PC-9 (cell line): ENCODE measurements around the gene HOXA4. TPM values are rescaled to one million over a fixed set of nuclear protein-coding genes. Genes with fewer than 3 reads are reported as not detected.

ENCODE experiments used
- BruUV-seq: library from RNA; stranded (reverse); fragments of 400-500 nt; replicated peaks from 2 replicates; lab custom pipeline; 2021; lab: Mats Ljungman, UMichigan
- CTCF ChIA-PET: fragments of 300-600 bp; sonication (Branson Sonifier 250); formaldehyde crosslinking; loops from one replicate; lab custom pipeline; 2022; ENCODE audit warnings: antibody characterized with exemption; lab: Charles Lee
- POLR2A ChIA-PET: fragments of 300-600 bp; sonication (Branson Sonifier 250); formaldehyde crosslinking; loops from one replicate; lab custom pipeline; 2022; ENCODE audit warnings: antibody characterized with exemption; ENCODE audit not compliant: unreplicated experiment; lab: Charles Lee
- DNase-seq, 2 experiments: peaks; one replicate each; pipeline versions ENCODE4 v3.0.0 to v3.0.0-alpha.2; 2015 to 2022; ENCODE audit warnings: mixed read lengths in 1 of 2
- H2AFZ ChIP-seq: fragments of 200-600 bp; sonication (generic); 2 replicates; pipeline ENCODE4 v1.8.1; 2017; ENCODE audit warnings: antibody characterized with exemption
- H3F3A ChIP-seq: fragments of 200-600 bp; sonication (generic); 2 replicates; pipeline ENCODE4 v1.8.1; 2017; ENCODE audit warnings: antibody characterized with exemption, mild to moderate bottlenecking, low read depth; ENCODE audit not compliant: insufficient read depth
- H3K27ac ChIP-seq: fragments of 200-600 bp; sonication (generic); 2 replicates; pipeline ENCODE4 v1.6.1; 2016; ENCODE audit warnings: mixed run types
- H3K27me3 ChIP-seq: fragments of 200-600 bp; sonication (generic); 2 replicates; pipeline ENCODE4 v1.6.1; 2016; ENCODE audit warnings: low read depth, mixed run types; ENCODE audit not compliant: insufficient read depth
- H3K36me3 ChIP-seq: fragments of 200-600 bp; sonication (generic); 2 replicates; pipeline ENCODE4 v1.6.1; 2016; ENCODE audit warnings: low read depth, mixed run types
- H3K4me1 ChIP-seq: fragments of 200-600 bp; sonication (generic); replicated peaks from 2 replicates; pipeline ENCODE4 v1.6.1; 2016; ENCODE audit warnings: mixed run types; ENCODE audit not compliant: insufficient read depth
- H3K4me2 ChIP-seq: fragments of 200-600 bp; sonication (generic); 2 replicates; pipeline ENCODE4 v1.6.1; 2017; ENCODE audit warnings: mixed run types
- H3K4me3 ChIP-seq: fragments of 200-600 bp; sonication (generic); 2 replicates; pipeline ENCODE4 v1.6.1; 2016; ENCODE audit warnings: mixed run types
- H3K79me2 ChIP-seq: fragments of 200-600 bp; sonication (generic); 2 replicates; pipeline ENCODE4 v1.6.1; 2017; ENCODE audit warnings: low read depth, mixed run types
- H3K9me2 ChIP-seq: fragments of 200-600 bp; sonication (generic); 2 replicates; pipeline ENCODE4 v1.8.1; 2017; ENCODE audit warnings: mild to moderate bottlenecking; ENCODE audit not compliant: insufficient read depth
- H3K9me3 ChIP-seq: fragments of 200-600 bp; sonication (generic); 2 replicates; pipeline ENCODE4 v1.8.1; 2016; ENCODE audit warnings: low read depth; ENCODE audit not compliant: insufficient read depth
- H4K20me1 ChIP-seq: fragments of 200-600 bp; sonication (generic); 2 replicates; pipeline ENCODE4 v1.8.1; 2017; ENCODE audit not compliant: insufficient read depth
- EZH2 ChIP-seq: fragments of 200-600 bp; sonication (generic); IDR thresholded peaks from 2 replicates; pipeline ENCODE4 v1.8.0; 2017; ENCODE audit warnings: antibody characterized with exemption, low read depth
- intact Hi-C: fragments of 100-400 bp; cut with micrococcal nuclease; formaldehyde crosslinking; loops from one replicate; pipeline ENCODE4 v1.10.0; 2022; ENCODE audit not compliant: unreplicated experiment
- total RNA-seq: library from RNA; stranded (reverse); gene quantifications from 2 replicates; pipeline ENCODE4 v1.2.3, GENCODE V29; 2021
- TF ChIP-seq, protein P1 (sequence below): fragments of 200-600 bp; sonication (generic); conservative IDR thresholded peaks from 2 replicates; pipeline ENCODE4 v1.6.1; 2017; ENCODE audit warnings: mixed run types, antibody characterized with exemption, mild to moderate bottlenecking, moderate library complexity

The HOXA4 gene
- total RNA-seq, 1 experiment from 2014 or later = not detected

DNA sequence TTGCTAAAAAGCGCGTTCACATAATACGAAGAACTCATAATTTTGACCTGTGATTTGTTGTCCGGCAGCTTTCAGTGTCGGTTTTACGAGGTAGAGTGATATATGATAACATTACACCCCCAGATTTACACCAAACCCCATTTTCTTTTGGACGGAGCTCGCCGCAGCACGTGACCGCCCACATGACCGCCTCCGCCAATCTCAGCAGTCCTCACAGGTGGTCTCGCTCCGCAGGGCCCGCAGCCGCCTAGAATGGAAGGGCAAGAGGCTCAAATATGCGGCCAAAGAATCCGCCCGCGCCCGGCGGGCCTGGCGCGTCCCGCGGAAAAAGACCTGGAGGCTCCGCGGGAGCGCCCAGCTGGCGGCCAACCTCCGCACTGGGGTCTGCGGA lies 25.9 kb upstream of the HOXA4 start, which contains the start of gene HOXA7:
Gene HOXA7, minus strand, starts transcription at position 168 of the 391 bp plus-strand sequence. Its CDS starts 130 bp downstream, at position 38.
- DNase-seq = no peak
- no peaks in the 10 kb centered on the region for H3K9me2 ChIP-seq
- TF ChIP-seq EZH2 = no peak
- CTCF ChIA-PET = interaction anchor here (0.6 kb wide), 1 partner anchor 469 kb away, joined by 4 read pairs; no protein-coding TSS in a partner anchor
- BruUV-seq = no TSS peak
- no peaks in the 10 kb centered on the region for H3K36me3 ChIP-seq
- 0 out of 2 replicates have a peak, but pooled peaks cover 3% of the 10 kb centered on the region for H3K4me1 ChIP-seq
- H3F3A ChIP-seq = no peaks in the 10 kb centered on the region
- no peaks in the 10 kb centered on the region for H3K27me3 ChIP-seq
- no peaks in the 10 kb centered on the region for H3K79me2 ChIP-seq
- intact Hi-C loops = no loop called here
- POLR2A ChIA-PET = no interaction called here
- H3K4me3 ChIP-seq = no peak within 1 kb of the TSS
- H3K4me2 ChIP-seq = no peak within 1 kb of the TSS
- H3K9me3 ChIP-seq = no peaks in the 10 kb centered on the region
- no peak within 1 kb of the TSS for H3K27ac ChIP-seq
- H2AFZ ChIP-seq = no peak within 1 kb of the TSS
- H4K20me1 ChIP-seq = no peaks in the 10 kb centered on the region

DNA sequence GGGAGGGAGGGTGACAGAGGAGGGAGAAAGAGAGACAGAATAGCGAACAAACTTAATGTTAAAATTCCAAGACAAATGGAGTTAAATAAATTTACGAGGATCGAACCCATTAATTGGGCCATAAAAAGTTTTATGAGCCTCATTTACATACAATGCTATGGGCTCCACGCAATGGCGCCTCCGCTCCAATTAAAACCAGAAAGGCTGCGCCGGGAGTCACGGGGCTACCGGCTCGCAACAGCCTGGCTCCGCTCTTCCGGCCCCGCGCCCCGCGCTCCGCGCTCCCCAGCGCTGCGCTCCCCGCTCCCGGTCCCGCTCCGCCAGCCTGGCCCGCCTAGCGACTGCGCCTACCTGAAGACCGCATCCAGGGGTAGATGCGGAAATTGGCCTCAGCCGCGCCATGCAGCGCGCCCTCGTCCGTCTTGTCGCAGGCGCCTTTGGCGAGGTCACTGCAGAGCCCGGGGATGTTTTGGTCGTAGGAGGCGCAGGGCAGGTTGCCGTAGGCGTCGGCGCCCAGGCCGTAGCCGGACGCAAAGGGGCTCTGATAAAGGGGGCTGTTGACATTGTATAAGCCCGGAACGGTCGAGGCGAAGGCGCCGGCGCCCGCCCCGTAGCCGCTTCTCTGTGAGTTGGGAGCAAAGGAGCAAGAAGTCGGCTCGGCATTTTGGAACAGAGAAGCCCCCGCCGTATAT lies 25.4 kb upstream of the HOXA4 start:
- POLR2A ChIA-PET = interaction anchor here (0.6 kb wide), 1 partner anchor 520 kb away, joined by 10 read pairs; no protein-coding TSS in a partner anchor
- no peaks in the 10 kb centered on the region for H3K9me3 ChIP-seq
- H3K36me3 ChIP-seq = no peaks in the 10 kb centered on the region
- H3K79me2 ChIP-seq = no peaks in the 10 kb centered on the region
- no peak overlapping the region for H3K4me2 ChIP-seq
- no peak overlapping the region for H2AFZ ChIP-seq
- H3F3A ChIP-seq = no peaks in the 10 kb centered on the region
- 0 out of 2 replicates have a peak, but pooled peaks cover 3% of the 10 kb centered on the region for H3K4me1 ChIP-seq
- TF ChIP-seq, protein P1, sequence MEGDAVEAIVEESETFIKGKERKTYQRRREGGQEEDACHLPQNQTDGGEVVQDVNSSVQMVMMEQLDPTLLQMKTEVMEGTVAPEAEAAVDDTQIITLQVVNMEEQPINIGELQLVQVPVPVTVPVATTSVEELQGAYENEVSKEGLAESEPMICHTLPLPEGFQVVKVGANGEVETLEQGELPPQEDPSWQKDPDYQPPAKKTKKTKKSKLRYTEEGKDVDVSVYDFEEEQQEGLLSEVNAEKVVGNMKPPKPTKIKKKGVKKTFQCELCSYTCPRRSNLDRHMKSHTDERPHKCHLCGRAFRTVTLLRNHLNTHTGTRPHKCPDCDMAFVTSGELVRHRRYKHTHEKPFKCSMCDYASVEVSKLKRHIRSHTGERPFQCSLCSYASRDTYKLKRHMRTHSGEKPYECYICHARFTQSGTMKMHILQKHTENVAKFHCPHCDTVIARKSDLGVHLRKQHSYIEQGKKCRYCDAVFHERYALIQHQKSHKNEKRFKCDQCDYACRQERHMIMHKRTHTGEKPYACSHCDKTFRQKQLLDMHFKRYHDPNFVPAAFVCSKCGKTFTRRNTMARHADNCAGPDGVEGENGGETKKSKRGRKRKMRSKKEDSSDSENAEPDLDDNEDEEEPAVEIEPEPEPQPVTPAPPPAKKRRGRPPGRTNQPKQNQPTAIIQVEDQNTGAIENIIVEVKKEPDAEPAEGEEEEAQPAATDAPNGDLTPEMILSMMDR = no peak
- TF ChIP-seq EZH2 = no peak
- CTCF ChIA-PET = interaction anchor here (0.6 kb wide), 1 partner anchor 385 kb away, joined by 3 read pairs; no protein-coding TSS in a partner anchor
- DNase-seq = no peak
- H3K4me3 ChIP-seq = no peak overlapping the region
- H3K27ac ChIP-seq = no peak overlapping the region
- H3K9me2 ChIP-seq = no peaks in the 10 kb centered on the region
- no TSS peak for BruUV-seq
- H3K27me3 ChIP-seq = no peaks in the 10 kb centered on the region
- no peaks in the 10 kb centered on the region for H4K20me1 ChIP-seq
- intact Hi-C loops = no loop called here

DNA sequence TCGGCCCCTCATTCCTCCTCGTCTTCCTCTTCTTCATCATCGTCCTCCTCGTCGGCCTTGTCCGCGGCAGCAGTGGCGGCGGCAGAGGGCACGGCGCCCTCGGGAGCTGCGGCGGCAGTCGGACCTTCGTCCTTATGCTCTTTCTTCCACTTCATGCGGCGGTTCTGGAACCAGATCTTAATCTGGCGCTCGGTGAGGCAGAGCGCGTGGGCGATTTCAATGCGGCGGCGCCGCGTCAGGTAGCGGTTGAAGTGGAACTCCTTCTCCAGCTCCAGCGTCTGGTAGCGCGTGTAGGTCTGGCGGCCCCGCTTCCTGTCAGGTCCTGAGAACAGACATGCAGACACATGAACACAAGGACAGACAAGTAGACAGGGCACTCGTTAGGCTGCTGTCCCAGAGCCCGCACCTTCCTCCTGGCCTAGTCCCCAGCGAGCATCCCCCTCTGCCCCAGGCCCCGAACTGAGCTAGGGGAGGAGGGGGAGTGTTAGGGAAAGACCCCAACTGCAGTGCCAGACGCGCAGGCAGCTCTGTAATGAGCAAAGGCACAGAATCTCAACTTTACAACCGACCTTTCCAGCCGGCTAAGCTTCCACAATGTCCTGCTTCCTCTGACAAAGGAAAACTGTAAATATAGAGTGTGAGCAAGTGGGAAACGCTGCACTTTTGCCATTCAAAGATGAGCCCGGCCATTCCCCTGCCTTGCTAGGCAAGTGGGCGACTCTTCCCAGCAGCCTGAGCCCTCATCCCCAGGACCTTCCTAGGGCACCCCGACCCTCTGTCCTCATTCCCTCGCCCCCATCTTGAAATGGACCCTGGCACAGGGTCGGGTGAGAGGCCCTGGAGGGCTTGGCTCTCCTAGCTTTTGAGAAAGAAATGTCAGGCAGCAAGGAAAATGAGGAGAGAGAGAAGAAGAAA lies 24.6 kb upstream of the HOXA4 start:
- H4K20me1 ChIP-seq = no peaks in the 10 kb centered on the region
- H3K4me2 ChIP-seq = no peak overlapping the region
- H2AFZ ChIP-seq = no peak overlapping the region
- no peak overlapping the region for H3K27ac ChIP-seq
- no peaks in the 10 kb centered on the region for H3K36me3 ChIP-seq
- no peaks in the 10 kb centered on the region for H3F3A ChIP-seq
- TF ChIP-seq, protein P1 = no peak
- TF ChIP-seq EZH2 = no peak
- BruUV-seq = no TSS peak
- H3K9me2 ChIP-seq = no peaks in the 10 kb centered on the region
- no peaks in the 10 kb centered on the region for H3K27me3 ChIP-seq
- CTCF ChIA-PET = interaction anchor here (0.6 kb wide), 1 partner anchor 385 kb away, joined by 3 read pairs; no protein-coding TSS in a partner anchor
- H3K9me3 ChIP-seq = no peaks in the 10 kb centered on the region
- no peaks in the 10 kb centered on the region for H3K4me1 ChIP-seq
- no peak overlapping the region for H3K4me3 ChIP-seq
- H3K79me2 ChIP-seq = no peaks in the 10 kb centered on the region
- intact Hi-C loops = no loop called here
- POLR2A ChIA-PET = interaction anchor here (0.6 kb wide), 1 partner anchor 519 kb away, joined by 10 read pairs; no protein-coding TSS in a partner anchor
- no peak for DNase-seq
